NAMALWA (cell line): ENCODE data around the gene STIM2.
A peak's percentile ranks its signal among the peaks of the same experiment; 100 is the strongest.
"Not testable (repeated sequence)": the region's sequence is repeated elsewhere in the genome, so short reads cannot be mapped to it uniquely, and the experiment has no call there.

Experiments used
- DNase-seq: peaks from one replicate; pipeline ENCODE4 v3.0.0-alpha.2; 2015; ENCODE audit warnings: low spot score

The STIM2 gene

GRCh38 chr4:26867914-26868684, 7.5 kb downstream of the STIM2 start:
- DNase-seq = no peak

GRCh38 chr4:26870576-26871262, 10.1 kb downstream of the STIM2 start:
- DNase-seq = no peak

- no peak for DNase-seq
Measured at GRCh38 chr4:26871611-26872010, 11.0 kb downstream of the STIM2 start.

- DNase-seq = no peak
Measured at GRCh38 chr4:26873391-26874026, 12.9 kb downstream of the STIM2 start.

GRCh38 chr4:26874110-26874509, 13.5 kb downstream of the STIM2 start:
- no peak for DNase-seq

GRCh38 chr4:26877406-26877805, 16.8 kb downstream of the STIM2 start:
- DNase-seq = no peak

- DNase-seq = no peak
Measured at GRCh38 chr4:26877961-26878360, 17.3 kb downstream of the STIM2 start.

- DNase-seq = no peak
Measured at GRCh38 chr4:26878794-26879391, 18.3 kb downstream of the STIM2 start.

GRCh38 chr4:26879805-26880204, 19.2 kb downstream of the STIM2 start:
- DNase-seq = no peak

- peak; percentile 53 for DNase-seq
Measured at GRCh38 chr4:26884026-26884425, 23.4 kb downstream of the STIM2 start.

- peak; percentile 87 for DNase-seq
Measured at GRCh38 chr4:26884486-26884988, 23.9 kb downstream of the STIM2 start.

- peak; percentile 90 for DNase-seq
Measured at GRCh38 chr4:26885912-26886274, 25.3 kb downstream of the STIM2 start.

- DNase-seq = no peak
Measured at GRCh38 chr4:26887143-26887542, 26.5 kb downstream of the STIM2 start.

- no peak for DNase-seq
Measured at GRCh38 chr4:26887809-26888208, 27.2 kb downstream of the STIM2 start.

GRCh38 chr4:26889356-26889755, 28.7 kb downstream of the STIM2 start:
- no peak for DNase-seq

GRCh38 chr4:26891054-26891453, 30.4 kb downstream of the STIM2 start:
- DNase-seq = no peak

- DNase-seq = no peak
Measured at GRCh38 chr4:26891867-26892266, 31.2 kb downstream of the STIM2 start.

GRCh38 chr4:26892480-26893150, 32.0 kb downstream of the STIM2 start:
- no peak for DNase-seq

- no peak for DNase-seq
Measured at GRCh38 chr4:26893491-26893890, 32.9 kb downstream of the STIM2 start.

- not testable (repeated sequence) for DNase-seq
Measured at GRCh38 chr4:26894881-26895280, 34.2 kb downstream of the STIM2 start.

GRCh38 chr4:26896636-26897035, 36.0 kb downstream of the STIM2 start:
- no peak for DNase-seq

- DNase-seq = no peak
Measured at GRCh38 chr4:26899991-26900390, 39.4 kb downstream of the STIM2 start.
